ENCODE results near the gene ACSF2. TPM values are rescaled to one million over a fixed set of nuclear protein-coding genes. Genes with fewer than 3 reads are reported as not detected.

The ACSF2 gene
- total and polyA plus RNA-seq, 2 of the 13 experiments (the other 11 are each of a cell fraction or from before 2014, with no cell fraction given) = 87.3 to 109 TPM

GRCh38 chr17:50458701-50459676 lies 33.0 kb downstream of the ACSF2 start (continued):
- TF ChIP-seq ZNF407 (CRISPR knock-in tag; IDR thresholded peaks at IDR 0.05; ENCODE audit: not compliant biosample characterization) (no peak), ZNF274 (CRISPR knock-in tag; IDR thresholded peaks at IDR 0.05) (no peak; the same call in 1 of the 2 replicates), ZBTB43 (CRISPR knock-in tag; conservative IDR thresholded peaks at IDR 0.05) (peak; percentile 53; the same call in 1 of the 2 replicates), CHCHD3 (CRISPR knock-in tag; IDR thresholded peaks at IDR 0.05) (no peak), POLR2AphosphoS2 (IDR thresholded peaks at IDR 0.05; ENCODE audit: low read depth, low read length) (no peak), MXD3 (CRISPR knock-in tag; IDR thresholded peaks at IDR 0.05) (no peak), PBX2 (CRISPR knock-in tag; IDR thresholded peaks at IDR 0.05) (0 out of 2 replicates have a peak, but pooled peaks have one; percentile 8), ATF7 (IDR thresholded peaks at IDR 0.05) (no peak), ATF7 (CRISPR knock-in tag; IDR thresholded peaks at IDR 0.05) (no peak), HNF4A (CRISPR knock-in tag; IDR thresholded peaks at IDR 0.05) (peak; percentile 62; the same call in 1 of the 2 replicates), ZBTB7B (CRISPR knock-in tag; IDR thresholded peaks at IDR 0.05) (peak; percentile 77), PHF20 (CRISPR knock-in tag; IDR thresholded peaks at IDR 0.05) (no peak), ZNF720 (CRISPR knock-in tag; IDR thresholded peaks at IDR 0.05) (no peak), ATF1 (CRISPR knock-in tag; IDR thresholded peaks at IDR 0.05) (no peak), TGIF2 (CRISPR knock-in tag; IDR thresholded peaks at IDR 0.05) (no peak)

Data from HepG2 (cell line).